ENCODE data around the gene KNG1.

Gene KNG1

GRCh38 chr3:186772701-186773417 lies 55.7 kb downstream of the KNG1 start:
- CTCF ChIA-PET, result interaction anchor here (0.9 to 2.0 kb wide), 3 partner anchors 11 to 158 kb away, joined by 3 to 8 read pairs (median 4); no protein-coding TSS in a partner anchor
- H3K27me3 Mint-ChIP-seq, result peaks cover 12% of the 10 kb centered on the region
- H3K4me1 Mint-ChIP-seq, result peaks cover 19% of the 10 kb centered on the region
- H3K36me3 Mint-ChIP-seq, result peaks cover 4% of the 10 kb centered on the region
- DNase-seq, result peak; percentile 77
- H3K9me3 Mint-ChIP-seq, result no peaks in the 10 kb centered on the region
- H3K27ac Mint-ChIP-seq, result peak overlapping the region; percentile 79
- peak overlapping the region; percentile 75 for H3K4me3 Mint-ChIP-seq

- H3K4me3 Mint-ChIP-seq, result no peak overlapping the region
- no peak overlapping the region for H3K27ac Mint-ChIP-seq
- no peaks in the 10 kb centered on the region for H3K9me3 Mint-ChIP-seq
- peaks cover 4% of the 10 kb centered on the region for H3K36me3 Mint-ChIP-seq
- peaks cover 19% of the 10 kb centered on the region for H3K4me1 Mint-ChIP-seq
- CTCF ChIA-PET, result no interaction called here
- DNase-seq, result no peak
- peaks cover 24% of the 10 kb centered on the region for H3K27me3 Mint-ChIP-seq
Measured at GRCh38 chr3:186775999-186776398, 58.8 kb downstream of the KNG1 start.

GRCh38 chr3:186779204-186779603 lies 62.0 kb downstream of the KNG1 start:
- Mint-ChIP-seq H3K36me3 (peaks cover 11% of the 10 kb centered on the region), H3K4me1 (peaks cover 10% of the 10 kb centered on the region), H3K27me3 (peaks cover 30% of the 10 kb centered on the region), H3K9me3 (no peaks in the 10 kb centered on the region), H3K4me3 (no peak overlapping the region), H3K27ac (no peak overlapping the region)
- DNase-seq, result no peak
- CTCF ChIA-PET, result no interaction called here

GRCh38 chr3:186782542-186783057 lies 65.4 kb downstream of the KNG1 start:
- peaks cover 43% of the 10 kb centered on the region for H3K36me3 Mint-ChIP-seq
- H3K4me1 Mint-ChIP-seq, result peaks cover 41% of the 10 kb centered on the region
- peak overlapping the region; percentile 93 for H3K4me3 Mint-ChIP-seq
- CTCF ChIA-PET, result interaction anchor here (1.3 to 3.3 kb wide), 2 partner anchors 12 to 168 kb away, joined by 3 to 20 read pairs; no protein-coding TSS in a partner anchor
- no peaks in the 10 kb centered on the region for H3K9me3 Mint-ChIP-seq
- H3K27me3 Mint-ChIP-seq, result peaks cover 18% of the 10 kb centered on the region
- no peak for DNase-seq
- peak overlapping the region; percentile 97 for H3K27ac Mint-ChIP-seq

- H3K4me1 Mint-ChIP-seq, result peaks cover 47% of the 10 kb centered on the region
Measured at GRCh38 chr3:186783058-186783730, 66.0 kb downstream of the KNG1 start, which contains the start of gene EIF4A2. Gene EIF4A2, plus strand, starts transcription at chr3:186783577. Its CDS starts 34 bp downstream, at chr3:186783611.

GRCh38 chr3:186783731-186784515 lies 66.8 kb downstream of the KNG1 start:
- CTCF ChIA-PET, result interaction anchor here (0.5 to 3.3 kb wide), 7 partner anchors 11 to 674 kb away, joined by 3 to 20 read pairs (median 3); partner anchors contain the start of gene RPL39L
- Mint-ChIP-seq H3K9me3 (no peaks in the 10 kb centered on the region), H3K36me3 (peaks cover 56% of the 10 kb centered on the region), H3K4me1 (peaks cover 54% of the 10 kb centered on the region), H3K4me3 (peak overlapping the region; percentile 93), H3K27ac (peak overlapping the region; percentile 97), H3K27me3 (peaks cover 13% of the 10 kb centered on the region)
- peak; percentile 90 for DNase-seq

More at GRCh38 chr3:186783058-186783730, 66.0 kb downstream of the KNG1 start, which contains the start of gene EIF4A2:
- peaks cover 17% of the 10 kb centered on the region for H3K27me3 Mint-ChIP-seq
- CTCF ChIA-PET, result interaction anchor here (1.0 to 3.3 kb wide), 5 partner anchors 12 to 356 kb away, joined by 3 to 20 read pairs (median 3); partner anchors contain the start of gene RPL39L
- peaks cover 49% of the 10 kb centered on the region for H3K36me3 Mint-ChIP-seq
- H3K4me3 Mint-ChIP-seq, result peak within 1 kb of the TSS; percentile 93
- peak; percentile 91 for DNase-seq
- H3K9me3 Mint-ChIP-seq, result no peaks in the 10 kb centered on the region
- H3K27ac Mint-ChIP-seq, result peak within 1 kb of the TSS; percentile 97

- Mint-ChIP-seq H3K27ac (peak overlapping the region; percentile 97), H3K36me3 (peaks cover 63% of the 10 kb centered on the region), H3K4me3 (peak overlapping the region; percentile 93), H3K27me3 (peaks cover 10% of the 10 kb centered on the region), H3K9me3 (no peaks in the 10 kb centered on the region), H3K4me1 (peaks cover 58% of the 10 kb centered on the region)
- CTCF ChIA-PET, result interaction anchor here (0.6 to 3.3 kb wide), 3 partner anchors 12 to 372 kb away, joined by 3 to 20 read pairs (median 4); no protein-coding TSS in a partner anchor
- DNase-seq, result no peak
Measured at GRCh38 chr3:186784820-186785494, 67.8 kb downstream of the KNG1 start.

GRCh38 chr3:186785495-186786018 lies 68.4 kb downstream of the KNG1 start:
- peaks cover 5% of the 10 kb centered on the region for H3K27me3 Mint-ChIP-seq
- peak overlapping the region; percentile 97 for H3K27ac Mint-ChIP-seq
- H3K9me3 Mint-ChIP-seq, result no peaks in the 10 kb centered on the region
- no peak for DNase-seq
- peak overlapping the region; percentile 93 for H3K4me3 Mint-ChIP-seq
- peaks cover 69% of the 10 kb centered on the region for H3K36me3 Mint-ChIP-seq
- H3K4me1 Mint-ChIP-seq, result peaks cover 58% of the 10 kb centered on the region
- CTCF ChIA-PET, result interaction anchor here (0.6 to 3.3 kb wide), 2 partner anchors 171 to 373 kb away, joined by 4 to 20 read pairs; no protein-coding TSS in a partner anchor

GRCh38 chr3:186786922-186787321 lies 69.8 kb downstream of the KNG1 start:
- Mint-ChIP-seq H3K4me3 (peak overlapping the region; percentile 93), H3K36me3 (peaks cover 76% of the 10 kb centered on the region), H3K27me3 (peaks cover 5% of the 10 kb centered on the region), H3K4me1 (peaks cover 57% of the 10 kb centered on the region), H3K9me3 (no peaks in the 10 kb centered on the region), H3K27ac (peak overlapping the region; percentile 58)
- no peak for DNase-seq
- CTCF ChIA-PET, result interaction anchor here (1.3 kb wide), 1 partner anchor 14 kb away, joined by 3 read pairs; no protein-coding TSS in a partner anchor

- CTCF ChIA-PET, result interaction anchor here (1.3 kb wide), 1 partner anchor 13 kb away, joined by 3 read pairs; no protein-coding TSS in a partner anchor
- Mint-ChIP-seq H3K27ac (peak overlapping the region; percentile 79), H3K4me1 (peaks cover 48% of the 10 kb centered on the region), H3K27me3 (peaks cover 5% of the 10 kb centered on the region), H3K9me3 (no peaks in the 10 kb centered on the region), H3K4me3 (peak overlapping the region; percentile 33), H3K36me3 (peaks cover 79% of the 10 kb centered on the region)
- no peak for DNase-seq
Measured at GRCh38 chr3:186787642-186788481, 70.7 kb downstream of the KNG1 start.

- Mint-ChIP-seq H3K4me1 (peaks cover 48% of the 10 kb centered on the region), H3K4me3 (no peak overlapping the region), H3K9me3 (no peaks in the 10 kb centered on the region), H3K27ac (peak overlapping the region; percentile 50), H3K27me3 (peaks cover 4% of the 10 kb centered on the region), H3K36me3 (peaks cover 82% of the 10 kb centered on the region)
- DNase-seq, result no peak
- CTCF ChIA-PET, result interaction anchor here (0.6 kb wide), 1 partner anchor 249 kb away, joined by 5 read pairs; no protein-coding TSS in a partner anchor
Measured at GRCh38 chr3:186788482-186789370, 71.6 kb downstream of the KNG1 start.

Measured in activated naive CD4-positive, alpha-beta T cell treated with anti-CD3 and anti-CD28 coated beads, Interleukin-2, amount 10 ng/mL, durations not matched to agents 7 days and 5 days (primary cell).